ENCODE measurements around the gene MFRP.

GRCh38 chr11:119335091-119335654, 11.3 kb downstream of the MFRP start:
- TF ChIP-seq, protein P1, sequence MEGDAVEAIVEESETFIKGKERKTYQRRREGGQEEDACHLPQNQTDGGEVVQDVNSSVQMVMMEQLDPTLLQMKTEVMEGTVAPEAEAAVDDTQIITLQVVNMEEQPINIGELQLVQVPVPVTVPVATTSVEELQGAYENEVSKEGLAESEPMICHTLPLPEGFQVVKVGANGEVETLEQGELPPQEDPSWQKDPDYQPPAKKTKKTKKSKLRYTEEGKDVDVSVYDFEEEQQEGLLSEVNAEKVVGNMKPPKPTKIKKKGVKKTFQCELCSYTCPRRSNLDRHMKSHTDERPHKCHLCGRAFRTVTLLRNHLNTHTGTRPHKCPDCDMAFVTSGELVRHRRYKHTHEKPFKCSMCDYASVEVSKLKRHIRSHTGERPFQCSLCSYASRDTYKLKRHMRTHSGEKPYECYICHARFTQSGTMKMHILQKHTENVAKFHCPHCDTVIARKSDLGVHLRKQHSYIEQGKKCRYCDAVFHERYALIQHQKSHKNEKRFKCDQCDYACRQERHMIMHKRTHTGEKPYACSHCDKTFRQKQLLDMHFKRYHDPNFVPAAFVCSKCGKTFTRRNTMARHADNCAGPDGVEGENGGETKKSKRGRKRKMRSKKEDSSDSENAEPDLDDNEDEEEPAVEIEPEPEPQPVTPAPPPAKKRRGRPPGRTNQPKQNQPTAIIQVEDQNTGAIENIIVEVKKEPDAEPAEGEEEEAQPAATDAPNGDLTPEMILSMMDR (IDR thresholded peaks at IDR 0.05), result no peak
- no peak for TF ChIP-seq POLR2A (IDR thresholded peaks at IDR 0.05)

Measured in thyroid gland (tissue), 4 donors.